Adrenal gland (tissue), 5 donors: ENCODE data around the gene ASH1L.
"Not testable (repeated sequence)": the region's sequence is repeated elsewhere in the genome, so short reads cannot be mapped to it uniquely, and the experiment has no call there.

Experiments
- POLR2A ChIP-seq, 2 donors: fragments of 450-650 bp; IDR thresholded peaks; one replicate each; pipeline ENCODE4 v1.6.1; 2017; ENCODE audit warnings: antibody characterized with exemption in 2 of 2, mild to moderate bottlenecking in 2 of 2, moderate library complexity in 1 of 2
- TF ChIP-seq, protein P1 (sequence below), 6 experiments: fragments of 450-650 bp in 4 of 6; fragments of 200-600 bp in 2 of 6; sonication (generic) in 1 of 6; IDR thresholded peaks; 1 replicate in 5 of 6; 2 replicates in 1 of 6; pipeline versions ENCODE4 v1.5.1 to v1.8.0; 2016 to 2021; ENCODE audit warnings: antibody characterized with exemption in 6 of 6, mild to moderate bottlenecking in 2 of 6, moderate library complexity in 1 of 6
- donor health status: DM: no; HTN: no; CAD: no.

DNA sequence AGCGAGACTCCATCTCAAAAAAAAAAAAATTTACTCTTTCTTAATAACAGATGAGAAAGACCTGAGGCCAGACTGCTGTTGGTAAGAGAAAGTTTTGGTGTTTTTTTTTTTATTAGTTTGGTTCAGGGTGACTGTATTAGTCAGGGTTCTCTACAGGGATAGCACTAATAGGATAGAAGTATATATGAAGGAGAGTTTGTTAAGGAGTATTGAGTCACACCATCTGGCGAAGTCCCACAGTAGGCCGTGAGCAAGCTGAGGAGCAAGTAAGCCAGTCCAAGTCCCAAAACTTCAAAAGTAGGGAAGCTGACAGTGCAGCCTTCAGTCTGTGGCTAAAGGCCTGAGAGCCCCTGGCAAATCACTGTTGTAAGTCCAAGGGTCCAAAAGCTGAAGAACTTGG is 26.7 kb upstream of the ASH1L start:
- TF ChIP-seq, protein P1, sequence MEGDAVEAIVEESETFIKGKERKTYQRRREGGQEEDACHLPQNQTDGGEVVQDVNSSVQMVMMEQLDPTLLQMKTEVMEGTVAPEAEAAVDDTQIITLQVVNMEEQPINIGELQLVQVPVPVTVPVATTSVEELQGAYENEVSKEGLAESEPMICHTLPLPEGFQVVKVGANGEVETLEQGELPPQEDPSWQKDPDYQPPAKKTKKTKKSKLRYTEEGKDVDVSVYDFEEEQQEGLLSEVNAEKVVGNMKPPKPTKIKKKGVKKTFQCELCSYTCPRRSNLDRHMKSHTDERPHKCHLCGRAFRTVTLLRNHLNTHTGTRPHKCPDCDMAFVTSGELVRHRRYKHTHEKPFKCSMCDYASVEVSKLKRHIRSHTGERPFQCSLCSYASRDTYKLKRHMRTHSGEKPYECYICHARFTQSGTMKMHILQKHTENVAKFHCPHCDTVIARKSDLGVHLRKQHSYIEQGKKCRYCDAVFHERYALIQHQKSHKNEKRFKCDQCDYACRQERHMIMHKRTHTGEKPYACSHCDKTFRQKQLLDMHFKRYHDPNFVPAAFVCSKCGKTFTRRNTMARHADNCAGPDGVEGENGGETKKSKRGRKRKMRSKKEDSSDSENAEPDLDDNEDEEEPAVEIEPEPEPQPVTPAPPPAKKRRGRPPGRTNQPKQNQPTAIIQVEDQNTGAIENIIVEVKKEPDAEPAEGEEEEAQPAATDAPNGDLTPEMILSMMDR (IDR thresholded peaks at IDR 0.05), result not testable (repeated sequence)
- TF ChIP-seq POLR2A (IDR thresholded peaks at IDR 0.05), result not testable (repeated sequence)
